ENCODE results near the gene MYO16. TPM values are rescaled to one million over a fixed set of nuclear protein-coding genes. Genes with fewer than 3 reads are reported as not detected.

The MYO16 gene
- total and polyA plus RNA-seq, 2 experiments from 2014 or later = 0.13 to 0.23 TPM

- no peak overlapping the region for H3K27ac ChIP-seq
- no peaks in the 10 kb centered on the region for H3K9me3 ChIP-seq (ENCODE audit: low read depth)
- H3K36me3 ChIP-seq (replicated peaks; ENCODE audit: insufficient read depth, low read depth) = no peaks in the 10 kb centered on the region
- H3K4me1 ChIP-seq (ENCODE audit: insufficient read depth) = no peaks in the 10 kb centered on the region
- DNase-seq (ENCODE audit: low spot score) = no peak
- no peak for TF ChIP-seq EZH2phosphoT487 (IDR thresholded peaks at IDR 0.05; ENCODE audit: low read depth, severe bottlenecking, unreplicated experiment)
- no peak for TF ChIP-seq CTCF (IDR thresholded peaks at IDR 0.05; ENCODE audit: poor library complexity)
- no peak for TF ChIP-seq EZH2 (IDR thresholded peaks at IDR 0.05; ENCODE audit: borderline replicate concordance)
- H3K9me2 ChIP-seq (replicated peaks; ENCODE audit: insufficient read depth) = no peaks in the 10 kb centered on the region
- no peaks in the 10 kb centered on the region for H4K20me1 ChIP-seq (ENCODE audit: insufficient read depth, poor library complexity, severe bottlenecking)
- no peak overlapping the region for H3K4me3 ChIP-seq
- WGBS (ENCODE audit: low lambda C conversion rate, missing lambda C conversion rate) = 89% methylated on average over 1 of the region's 1 CpG
- no peak overlapping the region for H3K4me2 ChIP-seq
- H2AFZ ChIP-seq = no peak overlapping the region
- no peaks in the 10 kb centered on the region for H3K79me2 ChIP-seq
- H3K27me3 ChIP-seq = no peaks in the 10 kb centered on the region
Observed at GRCh38 chr13:109118521-109118920, 489.1 kb downstream of the MYO16 start.

- Histone ChIP-seq H3K27me3 (no peaks in the 10 kb centered on the region), H3K4me2 (no peak overlapping the region), H3K36me3 (replicated peaks; ENCODE audit: insufficient read depth, low read depth) (no peaks in the 10 kb centered on the region), H3K9me2 (replicated peaks; ENCODE audit: insufficient read depth) (no peaks in the 10 kb centered on the region), H4K20me1 (ENCODE audit: insufficient read depth, poor library complexity, severe bottlenecking) (no peaks in the 10 kb centered on the region), H2AFZ (no peak overlapping the region), H3K4me1 (ENCODE audit: insufficient read depth) (no peaks in the 10 kb centered on the region), H3K9me3 (ENCODE audit: low read depth) (no peaks in the 10 kb centered on the region), H3K4me3 (no peak overlapping the region), H3K79me2 (no peaks in the 10 kb centered on the region), H3K27ac (no peak overlapping the region)
- WGBS (ENCODE audit: low lambda C conversion rate, missing lambda C conversion rate) = 57% methylated on average over 1 of the region's 1 CpG
- DNase-seq (ENCODE audit: low spot score) = no peak
- TF ChIP-seq EZH2 (IDR thresholded peaks at IDR 0.05; ENCODE audit: borderline replicate concordance) = no peak
- TF ChIP-seq EZH2phosphoT487 (IDR thresholded peaks at IDR 0.05; ENCODE audit: low read depth, severe bottlenecking, unreplicated experiment) = no peak
- no peak for TF ChIP-seq CTCF (IDR thresholded peaks at IDR 0.05; ENCODE audit: poor library complexity)
Observed at GRCh38 chr13:109119896-109120295, 490.5 kb downstream of the MYO16 start.

GRCh38 chr13:109121826-109122225, 492.4 kb downstream of the MYO16 start:
- H3K36me3 ChIP-seq (replicated peaks; ENCODE audit: insufficient read depth, low read depth) = no peaks in the 10 kb centered on the region
- TF ChIP-seq EZH2phosphoT487 (IDR thresholded peaks at IDR 0.05; ENCODE audit: low read depth, severe bottlenecking, unreplicated experiment) (no peak), CTCF (IDR thresholded peaks at IDR 0.05; ENCODE audit: poor library complexity) (no peak), EZH2 (IDR thresholded peaks at IDR 0.05; ENCODE audit: borderline replicate concordance) (no peak)
- H3K9me3 ChIP-seq (ENCODE audit: low read depth) = no peaks in the 10 kb centered on the region
- WGBS (ENCODE audit: low lambda C conversion rate, missing lambda C conversion rate) = 77% methylated on average over 5 of the region's 5 CpGs
- H2AFZ ChIP-seq = no peak overlapping the region
- no peaks in the 10 kb centered on the region for H3K79me2 ChIP-seq
- H3K4me2 ChIP-seq = no peak overlapping the region
- no peak overlapping the region for H3K4me3 ChIP-seq
- no peaks in the 10 kb centered on the region for H3K9me2 ChIP-seq (replicated peaks; ENCODE audit: insufficient read depth)
- no peaks in the 10 kb centered on the region for H3K4me1 ChIP-seq (ENCODE audit: insufficient read depth)
- H3K27me3 ChIP-seq = no peaks in the 10 kb centered on the region
- H3K27ac ChIP-seq = no peak overlapping the region
- no peaks in the 10 kb centered on the region for H4K20me1 ChIP-seq (ENCODE audit: insufficient read depth, poor library complexity, severe bottlenecking)
- DNase-seq (ENCODE audit: low spot score) = no peak

GRCh38 chr13:109123971-109124370, 494.6 kb downstream of the MYO16 start:
- DNase-seq (ENCODE audit: low spot score) = no peak
- WGBS (ENCODE audit: low lambda C conversion rate, missing lambda C conversion rate) = 68% methylated on average over 2 of the region's 2 CpGs
- TF ChIP-seq EZH2phosphoT487 (IDR thresholded peaks at IDR 0.05; ENCODE audit: low read depth, severe bottlenecking, unreplicated experiment) = no peak
- H3K4me1 ChIP-seq (ENCODE audit: insufficient read depth) = no peaks in the 10 kb centered on the region
- H3K79me2 ChIP-seq = no peaks in the 10 kb centered on the region
- H3K9me3 ChIP-seq (ENCODE audit: low read depth) = no peaks in the 10 kb centered on the region
- no peak overlapping the region for H3K27ac ChIP-seq
- no peaks in the 10 kb centered on the region for H3K27me3 ChIP-seq
- no peak overlapping the region for H3K4me2 ChIP-seq
- no peaks in the 10 kb centered on the region for H3K9me2 ChIP-seq (replicated peaks; ENCODE audit: insufficient read depth)
- no peak overlapping the region for H3K4me3 ChIP-seq
- no peaks in the 10 kb centered on the region for H3K36me3 ChIP-seq (replicated peaks; ENCODE audit: insufficient read depth, low read depth)
- no peaks in the 10 kb centered on the region for H4K20me1 ChIP-seq (ENCODE audit: insufficient read depth, poor library complexity, severe bottlenecking)
- H2AFZ ChIP-seq = no peak overlapping the region

Measured in hepatocyte (in vitro differentiated cells).